Measurements from ENCODE around the gene TTYH2.

Gene TTYH2

GRCh38 chr17:74212913-74213791, at the start of gene TTYH2:
TSS of gene TTYH2 (plus strand) at chr17:74213571. CDS start at chr17:74213588, 17 bp downstream.
- Mint-ChIP-seq H3K4me1 (ENCODE audit: low read depth) (peaks cover 34% of the 10 kb centered on the region), H3K9me3 (no peaks in the 10 kb centered on the region), H3K27me3 (ENCODE audit: low read depth) (peaks cover 3% of the 10 kb centered on the region), H3K36me3 (ENCODE audit: low read depth) (peaks cover 36% of the 10 kb centered on the region), H3K4me3 (peak within 1 kb of the TSS; percentile 85), H3K27ac (peak within 1 kb of the TSS; percentile 82)
- peak; percentile 68 for DNase-seq (ENCODE audit: low spot score)

- Mint-ChIP-seq H3K4me3 (no peak overlapping the region), H3K27ac (no peak overlapping the region), H3K36me3 (ENCODE audit: low read depth) (no peaks in the 10 kb centered on the region), H3K4me1 (ENCODE audit: low read depth) (no peaks in the 10 kb centered on the region), H3K9me3 (no peaks in the 10 kb centered on the region), H3K27me3 (ENCODE audit: low read depth) (peaks cover 8% of the 10 kb centered on the region)
- DNase-seq (ENCODE audit: low spot score) = no peak
Observed at GRCh38 chr17:74163836-74164235, 49.5 kb upstream of the TTYH2 start.

DNA sequence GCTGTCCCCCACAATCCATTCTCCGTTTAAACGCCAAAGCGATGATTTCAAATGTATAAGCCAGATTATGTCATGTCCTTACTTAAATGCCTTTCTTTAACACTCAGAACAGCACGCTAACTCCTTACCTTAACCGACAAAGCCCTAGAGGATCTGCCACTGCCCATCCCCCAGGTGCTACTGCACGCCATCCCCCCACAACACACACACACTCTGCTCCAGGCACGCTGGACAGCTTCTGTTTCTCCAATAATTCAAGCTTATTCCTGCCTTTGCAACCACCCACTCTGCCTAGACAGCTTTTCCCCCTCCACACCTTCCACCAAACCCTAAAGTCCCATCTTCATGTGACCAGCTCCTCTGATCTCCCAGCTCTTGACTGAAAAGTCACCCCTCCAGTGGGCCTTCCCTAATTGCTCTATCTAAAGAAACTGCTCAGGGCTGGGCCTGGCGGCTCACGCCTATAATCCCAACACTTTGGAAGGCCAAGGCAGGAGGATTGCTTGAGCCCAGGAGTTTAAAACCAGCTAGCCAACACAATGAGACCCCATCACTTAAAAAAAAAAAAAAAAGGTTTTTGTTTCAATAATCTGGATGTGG, 48.8 kb upstream of the TTYH2 start:
- H3K9me3 Mint-ChIP-seq = no peaks in the 10 kb centered on the region
- H3K4me3 Mint-ChIP-seq = no peak overlapping the region
- H3K27ac Mint-ChIP-seq = no peak overlapping the region
- DNase-seq (ENCODE audit: low spot score) = no peak
- no peaks in the 10 kb centered on the region for H3K36me3 Mint-ChIP-seq (ENCODE audit: low read depth)
- peaks cover 8% of the 10 kb centered on the region for H3K27me3 Mint-ChIP-seq (ENCODE audit: low read depth)
- H3K4me1 Mint-ChIP-seq (ENCODE audit: low read depth) = no peaks in the 10 kb centered on the region

- no peaks in the 10 kb centered on the region for H3K9me3 Mint-ChIP-seq
Observed at GRCh38 chr17:74165797-74166365, 47.5 kb upstream of the TTYH2 start.

DNA sequence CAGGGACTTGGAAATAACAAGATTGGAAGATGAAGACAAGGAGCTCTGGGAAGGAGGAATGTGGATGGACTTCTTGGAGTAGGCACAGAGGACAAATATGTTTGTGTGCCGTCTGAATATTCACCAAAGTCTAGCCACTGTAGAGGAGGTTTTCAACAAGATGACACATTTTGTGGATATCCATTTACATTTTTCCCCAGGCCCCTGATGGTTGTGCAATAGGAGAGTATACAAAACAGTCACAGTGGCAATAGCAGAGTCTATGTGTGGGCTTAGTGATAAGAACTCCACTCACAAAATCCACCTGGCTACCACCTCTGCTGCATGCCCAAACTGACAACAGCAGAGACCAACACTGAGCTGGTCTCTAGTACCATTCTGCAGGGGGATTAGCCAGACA, 42.4 kb upstream of the TTYH2 start:
- Mint-ChIP-seq H3K4me3 (no peak overlapping the region), H3K27ac (no peak overlapping the region), H3K9me3 (no peaks in the 10 kb centered on the region), H3K4me1 (ENCODE audit: low read depth) (no peaks in the 10 kb centered on the region), H3K27me3 (ENCODE audit: low read depth) (peaks cover 33% of the 10 kb centered on the region), H3K36me3 (ENCODE audit: low read depth) (no peaks in the 10 kb centered on the region)
- DNase-seq (ENCODE audit: low spot score) = no peak

More at GRCh38 chr17:74165797-74166365, 47.5 kb upstream of the TTYH2 start:
- no peak for DNase-seq (ENCODE audit: low spot score)
- Mint-ChIP-seq H3K4me3 (no peak overlapping the region), H3K36me3 (ENCODE audit: low read depth) (no peaks in the 10 kb centered on the region), H3K27me3 (ENCODE audit: low read depth) (peaks cover 12% of the 10 kb centered on the region), H3K27ac (no peak overlapping the region), H3K4me1 (ENCODE audit: low read depth) (no peaks in the 10 kb centered on the region)

GRCh38 chr17:74172700-74173099, 40.7 kb upstream of the TTYH2 start:
- no peak overlapping the region for H3K27ac Mint-ChIP-seq
- no peaks in the 10 kb centered on the region for H3K4me1 Mint-ChIP-seq (ENCODE audit: low read depth)
- no peak overlapping the region for H3K4me3 Mint-ChIP-seq
- peaks cover 36% of the 10 kb centered on the region for H3K27me3 Mint-ChIP-seq (ENCODE audit: low read depth)
- no peaks in the 10 kb centered on the region for H3K36me3 Mint-ChIP-seq (ENCODE audit: low read depth)
- DNase-seq (ENCODE audit: low spot score) = no peak
- H3K9me3 Mint-ChIP-seq = no peaks in the 10 kb centered on the region

DNA sequence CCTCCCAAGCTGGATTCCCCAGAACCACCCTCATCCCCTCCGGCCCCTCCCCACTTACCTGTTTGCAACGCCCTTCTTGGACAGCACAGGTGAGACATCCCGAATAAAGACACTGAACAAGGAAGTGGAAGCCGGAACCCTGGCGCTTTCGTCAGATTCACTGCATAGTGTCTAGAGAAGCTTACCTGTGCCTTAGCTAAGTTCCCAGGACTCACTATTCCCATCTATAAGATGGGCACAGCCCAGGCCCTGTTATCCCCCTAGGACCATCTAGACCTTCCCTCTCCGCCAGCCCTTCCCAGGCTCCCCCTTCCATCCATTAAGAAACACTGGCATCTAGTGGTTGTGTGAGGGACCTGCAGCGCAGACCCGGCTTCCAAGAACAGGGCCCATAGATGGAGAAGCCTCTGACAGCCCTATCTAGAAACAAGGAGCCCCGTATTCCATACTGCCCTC, 36.8 kb upstream of the TTYH2 start:
- H3K4me1 Mint-ChIP-seq (ENCODE audit: low read depth) = no peaks in the 10 kb centered on the region
- no peaks in the 10 kb centered on the region for H3K9me3 Mint-ChIP-seq
- H3K27ac Mint-ChIP-seq = no peak overlapping the region
- H3K4me3 Mint-ChIP-seq = no peak overlapping the region
- peaks cover 27% of the 10 kb centered on the region for H3K27me3 Mint-ChIP-seq (ENCODE audit: low read depth)
- no peaks in the 10 kb centered on the region for H3K36me3 Mint-ChIP-seq (ENCODE audit: low read depth)
- peak; percentile 17 for DNase-seq (ENCODE audit: low spot score)

GRCh38 chr17:74177018-74177450, 36.3 kb upstream of the TTYH2 start:
- H3K36me3 Mint-ChIP-seq (ENCODE audit: low read depth) = no peaks in the 10 kb centered on the region
- H3K27me3 Mint-ChIP-seq (ENCODE audit: low read depth) = peaks cover 26% of the 10 kb centered on the region
- H3K9me3 Mint-ChIP-seq = no peaks in the 10 kb centered on the region
- H3K4me1 Mint-ChIP-seq (ENCODE audit: low read depth) = no peaks in the 10 kb centered on the region
- H3K4me3 Mint-ChIP-seq = no peak overlapping the region
- no peak overlapping the region for H3K27ac Mint-ChIP-seq
- no peak for DNase-seq (ENCODE audit: low spot score)

DNA sequence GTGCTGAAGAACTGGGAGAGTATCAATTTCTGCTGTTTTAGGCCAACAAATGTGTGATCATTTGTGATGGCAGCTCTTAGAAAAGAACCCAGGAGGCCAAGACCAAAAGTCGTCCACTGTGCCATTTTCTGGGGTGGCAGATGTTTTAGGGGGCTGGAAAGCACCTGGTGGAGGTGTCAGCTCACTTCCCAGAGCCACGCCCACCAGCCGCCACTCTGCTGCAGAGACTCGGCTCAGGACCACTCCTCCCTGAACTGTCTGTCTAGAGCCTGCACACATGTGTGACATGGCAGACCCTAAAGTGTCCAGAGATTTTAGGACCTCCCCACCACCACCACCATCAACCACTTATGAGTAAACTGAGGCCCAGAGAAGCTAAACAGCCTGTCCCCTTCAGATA, 33.8 kb upstream of the TTYH2 start:
- H3K9me3 Mint-ChIP-seq = no peaks in the 10 kb centered on the region
- no peak overlapping the region for H3K4me3 Mint-ChIP-seq
- no peak for DNase-seq (ENCODE audit: low spot score)
- H3K4me1 Mint-ChIP-seq (ENCODE audit: low read depth) = no peaks in the 10 kb centered on the region
- H3K27ac Mint-ChIP-seq = no peak overlapping the region
- H3K27me3 Mint-ChIP-seq (ENCODE audit: low read depth) = peaks cover 14% of the 10 kb centered on the region
- H3K36me3 Mint-ChIP-seq (ENCODE audit: low read depth) = no peaks in the 10 kb centered on the region

GRCh38 chr17:74180336-74180735, 33.0 kb upstream of the TTYH2 start:
- no peaks in the 10 kb centered on the region for H3K9me3 Mint-ChIP-seq
- no peak overlapping the region for H3K4me3 Mint-ChIP-seq
- no peak for DNase-seq (ENCODE audit: low spot score)
- no peaks in the 10 kb centered on the region for H3K36me3 Mint-ChIP-seq (ENCODE audit: low read depth)
- H3K27me3 Mint-ChIP-seq (ENCODE audit: low read depth) = peaks cover 7% of the 10 kb centered on the region
- no peaks in the 10 kb centered on the region for H3K4me1 Mint-ChIP-seq (ENCODE audit: low read depth)
- no peak overlapping the region for H3K27ac Mint-ChIP-seq

- Mint-ChIP-seq H3K9me3 (no peaks in the 10 kb centered on the region), H3K36me3 (ENCODE audit: low read depth) (no peaks in the 10 kb centered on the region), H3K27me3 (ENCODE audit: low read depth) (peaks cover 8% of the 10 kb centered on the region), H3K4me1 (ENCODE audit: low read depth) (no peaks in the 10 kb centered on the region), H3K27ac (no peak overlapping the region), H3K4me3 (no peak overlapping the region)
- DNase-seq (ENCODE audit: low spot score) = no peak
Observed at GRCh38 chr17:74181341-74181740, 32.0 kb upstream of the TTYH2 start.

- Mint-ChIP-seq H3K36me3 (ENCODE audit: low read depth) (no peaks in the 10 kb centered on the region), H3K4me3 (no peak overlapping the region), H3K9me3 (no peaks in the 10 kb centered on the region), H3K27me3 (ENCODE audit: low read depth) (peaks cover 3% of the 10 kb centered on the region), H3K4me1 (ENCODE audit: low read depth) (no peaks in the 10 kb centered on the region), H3K27ac (no peak overlapping the region)
- DNase-seq (ENCODE audit: low spot score) = no peak
Observed at GRCh38 chr17:74182041-74182723, 31.2 kb upstream of the TTYH2 start.

DNA sequence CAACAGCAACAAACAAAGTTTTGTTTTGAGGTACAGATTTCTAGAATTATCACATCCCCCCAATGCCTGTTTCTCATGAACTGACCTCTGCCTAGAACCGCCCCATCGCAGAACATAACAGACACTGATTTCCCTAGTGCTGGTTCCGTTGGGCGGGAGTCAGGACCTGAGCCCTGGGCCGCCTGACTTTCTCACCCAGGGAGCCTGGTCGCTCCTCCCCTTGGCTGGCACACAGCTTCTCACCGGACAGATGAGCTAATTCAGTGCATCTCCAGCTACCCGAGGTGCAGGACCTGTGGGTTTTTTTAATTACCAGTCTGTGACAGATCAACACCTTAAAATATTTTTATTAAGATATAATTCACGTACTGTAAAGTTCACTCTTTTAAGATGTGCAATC, 30.0 kb upstream of the TTYH2 start:
- DNase-seq (ENCODE audit: low spot score) = no peak
- Mint-ChIP-seq H3K27ac (no peak overlapping the region), H3K9me3 (no peaks in the 10 kb centered on the region), H3K4me1 (ENCODE audit: low read depth) (no peaks in the 10 kb centered on the region), H3K27me3 (ENCODE audit: low read depth) (peaks cover 6% of the 10 kb centered on the region), H3K36me3 (ENCODE audit: low read depth) (no peaks in the 10 kb centered on the region), H3K4me3 (no peak overlapping the region)

Measured in T-helper 2 cell treated with Interferon-gamma antibody and Interleukin-4, amounts not matched to agents 5 μg/mL and 100 μg/mL, for 36 hours (primary cell).